SK-N-SH treated with all-trans-retinoic acid at 6 μM for 48 hours (cell line): ENCODE measurements around the gene POLR1B.
"Not testable (repeated sequence)": the region's sequence is repeated elsewhere in the genome, so short reads cannot be mapped to it uniquely, and the experiment has no call there.

Source experiments
- ATAC-seq: fragments of 200-7000 bp; cut with Tn5 transposase; 3 replicates; pipeline ENCODE4 v1.9.1; 2020; ENCODE audit warnings: mild to moderate bottlenecking, moderate library complexity
- ARNTL ChIP-seq: fragments of 450-650 bp; formaldehyde crosslinking; IDR thresholded peaks from 2 replicates; pipeline ENCODE4 v1.5.0; 2020; ENCODE audit warnings: low read depth, mild to moderate bottlenecking, moderate library complexity, borderline replicate concordance
- BACH2 ChIP-seq: fragments of 250-450 bp; sonication (Bioruptor Pico); IDR thresholded peaks from 2 replicates; pipeline ENCODE4 v1.9.0; 2021; ENCODE audit warnings: mild to moderate bottlenecking, borderline replicate concordance
- CSDC2 ChIP-seq: fragments of 250-450 bp; sonication (Bioruptor Pico); IDR thresholded peaks from 2 replicates; pipeline ENCODE4 v1.5.0; 2020; ENCODE audit warnings: mild to moderate bottlenecking, moderate library complexity
- ESRRG ChIP-seq: fragments of 250-450 bp; sonication (Bioruptor Pico); IDR thresholded peaks from 2 replicates; pipeline ENCODE4 v1.6.1; 2021; ENCODE audit warnings: mild to moderate bottlenecking
- GLIS3 ChIP-seq: fragments of 250-450 bp; sonication (Bioruptor Pico); IDR thresholded peaks from 2 replicates; pipeline ENCODE4 v1.5.0; 2020; ENCODE audit warnings: mild to moderate bottlenecking, moderate library complexity
- ISL1 ChIP-seq: fragments of 250-450 bp; sonication (Bioruptor Pico); IDR thresholded peaks from 2 replicates; pipeline ENCODE4 v2.1.2; 2022; ENCODE audit warnings: mild to moderate bottlenecking, moderate library complexity
- OSR1 ChIP-seq: fragments of 250-450 bp; sonication (Bioruptor Pico); IDR thresholded peaks from 2 replicates; pipeline ENCODE4 v1.8.0; 2022; ENCODE audit warnings: moderate library complexity, mild to moderate bottlenecking, inconsistent platforms
- PATZ1 ChIP-seq: fragments of 250-450 bp; sonication (Bioruptor Pico); IDR thresholded peaks from 2 replicates; pipeline ENCODE4 v1.8.0; 2020; ENCODE audit warnings: mild to moderate bottlenecking, moderate library complexity, borderline replicate concordance
- PPARA ChIP-seq: fragments of 250-450 bp; sonication (Bioruptor Pico); IDR thresholded peaks from 2 replicates; pipeline ENCODE4 v1.5.0; 2020; ENCODE audit warnings: mild to moderate bottlenecking, borderline replicate concordance
- RARB ChIP-seq: fragments of 250-450 bp; sonication (Bioruptor Pico); IDR thresholded peaks from 2 replicates; pipeline ENCODE4 v1.8.0; 2021; ENCODE audit warnings: mild to moderate bottlenecking, moderate library complexity
- SNAI2 ChIP-seq: fragments of 250-450 bp; sonication (Bioruptor Pico); IDR thresholded peaks from 2 replicates; pipeline ENCODE4 v1.5.0; 2020; ENCODE audit warnings: mild to moderate bottlenecking, moderate library complexity
- TCF4 ChIP-seq: fragments of 250-450 bp; sonication (Bioruptor Pico); IDR thresholded peaks from 2 replicates; pipeline ENCODE4 v1.8.0; 2021; ENCODE audit warnings: mild to moderate bottlenecking, moderate library complexity, borderline replicate concordance
- ZC3H10 ChIP-seq: fragments of 250-450 bp; sonication (Bioruptor Pico); IDR thresholded peaks from 2 replicates; pipeline ENCODE4 v1.5.1; 2021; ENCODE audit warnings: mild to moderate bottlenecking, moderate library complexity
- ZFP3 ChIP-seq: fragments of 250-450 bp; sonication (Bioruptor Pico); IDR thresholded peaks from 2 replicates; pipeline ENCODE4 v1.5.0; 2020; ENCODE audit warnings: mild to moderate bottlenecking, moderate library complexity
- ZFP30 ChIP-seq: fragments of 450-650 bp; formaldehyde crosslinking; IDR thresholded peaks from 2 replicates; pipeline ENCODE4 v1.5.0; 2022; ENCODE audit warnings: mild to moderate bottlenecking, moderate library complexity
- ZNF70 ChIP-seq: fragments of 450-650 bp; formaldehyde crosslinking; IDR thresholded peaks from 2 replicates; pipeline ENCODE4 v1.5.0; 2020; ENCODE audit warnings: mild to moderate bottlenecking, moderate library complexity
- ZNF8 ChIP-seq: fragments of 450-650 bp; formaldehyde crosslinking; IDR thresholded peaks from 2 replicates; pipeline ENCODE4 v1.5.0; 2020; ENCODE audit warnings: mild to moderate bottlenecking, moderate library complexity
- TF ChIP-seq, protein P1 (sequence below): fragments of 250-450 bp; sonication (Bioruptor Pico); IDR thresholded peaks from 2 replicates; pipeline ENCODE4 v1.8.0; 2021; ENCODE audit warnings: low read depth, mild to moderate bottlenecking, moderate library complexity, borderline replicate concordance
- TF ChIP-seq, protein P2 (sequence below): fragments of 250-450 bp; sonication (Bioruptor Pico); IDR thresholded peaks from 2 replicates; pipeline ENCODE4 v1.5.1; 2021; ENCODE audit warnings: mild to moderate bottlenecking, moderate library complexity
- TF ChIP-seq, protein P3 (sequence below): fragments of 250-450 bp; sonication (Bioruptor Pico); IDR thresholded peaks from 2 replicates; pipeline ENCODE4 v1.5.1; 2020; ENCODE audit warnings: low read depth, mild to moderate bottlenecking, moderate library complexity

The POLR1B gene

GRCh38 chr2:112605926-112606325, 63.7 kb downstream of the POLR1B start:
- TF ChIP-seq, protein P1, sequence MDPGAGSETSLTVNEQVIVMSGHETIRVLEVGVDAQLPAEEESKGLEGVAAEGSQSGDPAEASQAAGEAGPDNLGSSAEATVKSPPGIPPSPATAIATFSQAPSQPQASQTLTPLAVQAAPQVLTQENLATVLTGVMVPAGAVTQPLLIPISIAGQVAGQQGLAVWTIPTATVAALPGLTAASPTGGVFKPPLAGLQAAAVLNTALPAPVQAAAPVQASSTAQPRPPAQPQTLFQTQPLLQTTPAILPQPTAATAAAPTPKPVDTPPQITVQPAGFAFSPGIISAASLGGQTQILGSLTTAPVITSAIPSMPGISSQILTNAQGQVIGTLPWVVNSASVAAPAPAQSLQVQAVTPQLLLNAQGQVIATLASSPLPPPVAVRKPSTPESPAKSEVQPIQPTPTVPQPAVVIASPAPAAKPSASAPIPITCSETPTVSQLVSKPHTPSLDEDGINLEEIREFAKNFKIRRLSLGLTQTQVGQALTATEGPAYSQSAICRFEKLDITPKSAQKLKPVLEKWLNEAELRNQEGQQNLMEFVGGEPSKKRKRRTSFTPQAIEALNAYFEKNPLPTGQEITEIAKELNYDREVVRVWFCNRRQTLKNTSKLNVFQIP (CRISPR knock-in tag): no peak
- TF ChIP-seq, protein P2, sequence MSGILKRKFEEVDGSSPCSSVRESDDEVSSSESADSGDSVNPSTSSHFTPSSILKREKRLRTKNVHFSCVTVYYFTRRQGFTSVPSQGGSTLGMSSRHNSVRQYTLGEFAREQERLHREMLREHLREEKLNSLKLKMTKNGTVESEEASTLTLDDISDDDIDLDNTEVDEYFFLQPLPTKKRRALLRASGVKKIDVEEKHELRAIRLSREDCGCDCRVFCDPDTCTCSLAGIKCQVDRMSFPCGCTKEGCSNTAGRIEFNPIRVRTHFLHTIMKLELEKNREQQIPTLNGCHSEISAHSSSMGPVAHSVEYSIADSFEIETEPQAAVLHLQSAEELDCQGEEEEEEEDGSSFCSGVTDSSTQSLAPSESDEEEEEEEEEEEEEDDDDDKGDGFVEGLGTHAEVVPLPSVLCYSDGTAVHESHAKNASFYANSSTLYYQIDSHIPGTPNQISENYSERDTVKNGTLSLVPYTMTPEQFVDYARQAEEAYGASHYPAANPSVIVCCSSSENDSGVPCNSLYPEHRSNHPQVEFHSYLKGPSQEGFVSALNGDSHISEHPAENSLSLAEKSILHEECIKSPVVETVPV (CRISPR knock-in tag): no peak
- TF ChIP-seq BACH2 (CRISPR knock-in tag) (no peak), ZFP30 (CRISPR knock-in tag) (no peak)
- TF ChIP-seq, all 23 proteins: peak for 0

GRCh38 chr2:112606547-112606946, 64.3 kb downstream of the POLR1B start:
- no peak for ATAC-seq
- TF ChIP-seq GLIS3 (CRISPR knock-in tag) (no peak), ISL1 (CRISPR knock-in tag) (no peak), ZNF8 (CRISPR knock-in tag) (no peak), BACH2 (CRISPR knock-in tag) (no peak), ARNTL (CRISPR knock-in tag) (no peak), SNAI2 (no peak), ZFP3 (no peak), OSR1 (CRISPR knock-in tag) (no peak), PPARA (CRISPR knock-in tag) (no peak), CSDC2 (no peak), RARB (CRISPR knock-in tag) (no peak), TCF4 (CRISPR knock-in tag) (no peak), ESRRG (CRISPR knock-in tag) (no peak)
- TF ChIP-seq, protein P3, sequence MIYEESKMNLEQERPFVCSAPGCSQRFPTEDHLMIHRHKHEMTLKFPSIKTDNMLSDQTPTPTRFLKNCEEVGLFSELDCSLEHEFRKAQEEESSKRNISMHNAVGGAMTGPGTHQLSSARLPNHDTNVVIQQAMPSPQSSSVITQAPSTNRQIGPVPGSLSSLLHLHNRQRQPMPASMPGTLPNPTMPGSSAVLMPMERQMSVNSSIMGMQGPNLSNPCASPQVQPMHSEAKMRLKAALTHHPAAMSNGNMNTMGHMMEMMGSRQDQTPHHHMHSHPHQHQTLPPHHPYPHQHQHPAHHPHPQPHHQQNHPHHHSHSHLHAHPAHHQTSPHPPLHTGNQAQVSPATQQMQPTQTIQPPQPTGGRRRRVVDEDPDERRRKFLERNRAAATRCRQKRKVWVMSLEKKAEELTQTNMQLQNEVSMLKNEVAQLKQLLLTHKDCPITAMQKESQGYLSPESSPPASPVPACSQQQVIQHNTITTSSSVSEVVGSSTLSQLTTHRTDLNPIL (CRISPR knock-in tag): no peak

More at GRCh38 chr2:112605926-112606325, 63.7 kb downstream of the POLR1B start:
- ATAC-seq: no peak

GRCh38 chr2:112607680-112608438, 65.6 kb downstream of the POLR1B start:
- TF ChIP-seq CSDC2: no peak
- no peak for TF ChIP-seq ARNTL (CRISPR knock-in tag)
- TF ChIP-seq ZNF70 (CRISPR knock-in tag): no peak
- no peak for TF ChIP-seq BACH2 (CRISPR knock-in tag)
- TF ChIP-seq ZC3H10 (CRISPR knock-in tag): no peak
- TF ChIP-seq PPARA (CRISPR knock-in tag): no peak
- no peak for TF ChIP-seq SNAI2
- TF ChIP-seq GLIS3 (CRISPR knock-in tag): no peak
- TF ChIP-seq TCF4 (CRISPR knock-in tag): no peak
- no peak for TF ChIP-seq RARB (CRISPR knock-in tag)
- TF ChIP-seq ESRRG (CRISPR knock-in tag): no peak
- TF ChIP-seq ZFP30 (CRISPR knock-in tag): no peak
- TF ChIP-seq, protein P1 (CRISPR knock-in tag): no peak
- no peak for TF ChIP-seq PATZ1
- ATAC-seq: no peak

GRCh38 chr2:112609320-112609719, 67.1 kb downstream of the POLR1B start:
- ATAC-seq: not testable (repeated sequence)

DNA sequence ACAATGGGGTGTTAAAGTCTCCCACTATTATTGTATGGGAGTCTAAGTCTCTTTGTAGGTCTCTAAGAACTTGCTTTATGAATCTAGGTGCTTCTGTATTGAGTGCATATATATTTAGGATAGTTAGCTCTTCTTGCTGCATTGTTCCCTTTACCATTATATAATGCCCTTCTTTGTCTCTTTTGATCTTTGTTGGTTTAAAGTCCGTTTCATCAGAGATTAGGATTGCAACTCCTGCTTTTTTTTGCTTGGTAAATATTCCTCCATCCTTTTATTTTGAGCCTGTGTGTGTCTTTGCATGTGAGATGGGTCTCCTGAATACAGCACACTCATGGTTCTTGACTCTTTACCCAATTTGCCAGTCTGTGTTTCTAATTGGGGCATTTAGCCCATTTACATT, 70.0 kb downstream of the POLR1B start:
- ATAC-seq: not testable (repeated sequence)
